Transverse colon (tissue), 4 donors: Measurements from ENCODE around the gene CD40LG.

Source experiments
- CTCF ChIP-seq, 5 experiments: fragments of 200-600 bp in 3 of 5; fragments of 450-650 bp in 2 of 5; sonication (generic) in 3 of 5; IDR thresholded peaks; 1 replicate in 2 of 5; 2 replicates in 3 of 5; pipeline ENCODE4 v1.5.1; 2016 to 2017; ENCODE audit warnings: antibody characterized with exemption in 5 of 5, inconsistent platforms in 3 of 5, mild to moderate bottlenecking in 2 of 5, moderate library complexity in 1 of 5
- POLR2A ChIP-seq: fragments of 450-650 bp; IDR thresholded peaks from one replicate; pipeline ENCODE4 v1.6.1; 2016; ENCODE audit warnings: antibody characterized with exemption, mild to moderate bottlenecking, moderate library complexity
- POLR2AphosphoS5 ChIP-seq, 3 donors: sonication (generic); formaldehyde crosslinking; IDR thresholded peaks; one replicate each; pipeline ENCODE4 v1.6.1; 2016; ENCODE audit warnings: antibody characterized with exemption in 3 of 3

- TF ChIP-seq POLR2AphosphoS5 (IDR thresholded peaks at IDR 0.05) (no peak), POLR2A (no peak), CTCF (IDR thresholded peaks at IDR 0.05) (no peak)
Observed at GRCh38 chrX:136643243-136643642, 4.7 kb upstream of the CD40LG start.
